Ishikawa (cell line): Measurements from ENCODE around the gene GLIS2.

Source experiments
- CEBPB ChIP-seq: IDR thresholded peaks from 2 replicates; pipeline ENCODE4 v1.6.1; 2012
- CREB1 ChIP-seq: IDR thresholded peaks from 2 replicates; pipeline ENCODE4 v1.6.1; 2012; ENCODE audit warnings: low read depth
- EGR1 ChIP-seq: IDR thresholded peaks from 2 replicates; pipeline ENCODE4 v1.6.1; 2012
- EP300 ChIP-seq: IDR thresholded peaks from 2 replicates; pipeline ENCODE4 v1.6.1; 2012; ENCODE audit warnings: borderline replicate concordance
- FOXM1 ChIP-seq: IDR thresholded peaks from 2 replicates; pipeline ENCODE4 v1.6.1; 2012; ENCODE audit warnings: low read depth, borderline replicate concordance
- MAX ChIP-seq: IDR thresholded peaks from 2 replicates; pipeline ENCODE4 v1.6.1; 2012
- NFIC ChIP-seq: IDR thresholded peaks from 2 replicates; pipeline ENCODE4 v1.6.1; 2012
- RAD21 ChIP-seq: IDR thresholded peaks from 2 replicates; pipeline ENCODE4 v1.6.1; 2012; ENCODE audit warnings: low read depth
- TAF1 ChIP-seq: IDR thresholded peaks from 2 replicates; pipeline ENCODE4 v1.6.1; 2012; ENCODE audit warnings: low read depth, mild to moderate bottlenecking
- TCF12 ChIP-seq: IDR thresholded peaks from 2 replicates; pipeline ENCODE4 v1.6.1; 2012; ENCODE audit warnings: low read depth
- TEAD4 ChIP-seq: IDR thresholded peaks from 2 replicates; pipeline ENCODE4 v1.6.1; 2012
- YY1 ChIP-seq: IDR thresholded peaks from 2 replicates; pipeline ENCODE4 v1.6.1; 2012; ENCODE audit warnings: low read depth
- ZBTB7A ChIP-seq: IDR thresholded peaks from 2 replicates; pipeline ENCODE4 v1.6.1; 2012; ENCODE audit warnings: low read depth
- TF ChIP-seq, protein P1 (sequence below): IDR thresholded peaks from 2 replicates; pipeline ENCODE4 v1.6.1; 2012; ENCODE audit warnings: low read depth, mild to moderate bottlenecking
- TF ChIP-seq, protein P2 (sequence below): IDR thresholded peaks from 2 replicates; pipeline ENCODE4 v1.6.1; 2012

Gene GLIS2

DNA sequence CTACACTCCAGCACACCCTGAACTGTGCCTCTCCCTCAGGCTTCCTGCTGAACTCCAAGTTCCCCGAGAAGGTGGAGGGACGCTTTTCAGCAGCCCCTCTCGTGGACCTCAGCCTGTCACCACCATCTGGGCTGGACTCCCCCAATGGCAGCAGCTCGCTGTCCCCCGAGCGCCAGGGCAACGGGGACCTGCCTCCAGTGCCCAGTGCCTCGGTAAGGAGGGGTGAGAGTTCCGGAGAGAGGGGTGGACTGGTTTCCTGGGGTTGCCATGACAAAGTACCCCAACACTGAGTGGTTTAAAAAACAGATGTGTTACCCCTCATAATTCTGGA lies 17.4 kb downstream of the GLIS2 start:
- TF ChIP-seq NFIC: no peak
- no peak for TF ChIP-seq EGR1
- TF ChIP-seq CREB1: no peak
- TF ChIP-seq TAF1: no peak
- TF ChIP-seq FOXM1: no peak
- no peak for TF ChIP-seq TCF12
- TF ChIP-seq TEAD4: no peak
- no peak for TF ChIP-seq EP300
- TF ChIP-seq MAX: no peak
- TF ChIP-seq, protein P1, sequence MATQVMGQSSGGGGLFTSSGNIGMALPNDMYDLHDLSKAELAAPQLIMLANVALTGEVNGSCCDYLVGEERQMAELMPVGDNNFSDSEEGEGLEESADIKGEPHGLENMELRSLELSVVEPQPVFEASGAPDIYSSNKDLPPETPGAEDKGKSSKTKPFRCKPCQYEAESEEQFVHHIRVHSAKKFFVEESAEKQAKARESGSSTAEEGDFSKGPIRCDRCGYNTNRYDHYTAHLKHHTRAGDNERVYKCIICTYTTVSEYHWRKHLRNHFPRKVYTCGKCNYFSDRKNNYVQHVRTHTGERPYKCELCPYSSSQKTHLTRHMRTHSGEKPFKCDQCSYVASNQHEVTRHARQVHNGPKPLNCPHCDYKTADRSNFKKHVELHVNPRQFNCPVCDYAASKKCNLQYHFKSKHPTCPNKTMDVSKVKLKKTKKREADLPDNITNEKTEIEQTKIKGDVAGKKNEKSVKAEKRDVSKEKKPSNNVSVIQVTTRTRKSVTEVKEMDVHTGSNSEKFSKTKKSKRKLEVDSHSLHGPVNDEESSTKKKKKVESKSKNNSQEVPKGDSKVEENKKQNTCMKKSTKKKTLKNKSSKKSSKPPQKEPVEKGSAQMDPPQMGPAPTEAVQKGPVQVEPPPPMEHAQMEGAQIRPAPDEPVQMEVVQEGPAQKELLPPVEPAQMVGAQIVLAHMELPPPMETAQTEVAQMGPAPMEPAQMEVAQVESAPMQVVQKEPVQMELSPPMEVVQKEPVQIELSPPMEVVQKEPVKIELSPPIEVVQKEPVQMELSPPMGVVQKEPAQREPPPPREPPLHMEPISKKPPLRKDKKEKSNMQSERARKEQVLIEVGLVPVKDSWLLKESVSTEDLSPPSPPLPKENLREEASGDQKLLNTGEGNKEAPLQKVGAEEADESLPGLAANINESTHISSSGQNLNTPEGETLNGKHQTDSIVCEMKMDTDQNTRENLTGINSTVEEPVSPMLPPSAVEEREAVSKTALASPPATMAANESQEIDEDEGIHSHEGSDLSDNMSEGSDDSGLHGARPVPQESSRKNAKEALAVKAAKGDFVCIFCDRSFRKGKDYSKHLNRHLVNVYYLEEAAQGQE: no peak
- TF ChIP-seq, protein P2, sequence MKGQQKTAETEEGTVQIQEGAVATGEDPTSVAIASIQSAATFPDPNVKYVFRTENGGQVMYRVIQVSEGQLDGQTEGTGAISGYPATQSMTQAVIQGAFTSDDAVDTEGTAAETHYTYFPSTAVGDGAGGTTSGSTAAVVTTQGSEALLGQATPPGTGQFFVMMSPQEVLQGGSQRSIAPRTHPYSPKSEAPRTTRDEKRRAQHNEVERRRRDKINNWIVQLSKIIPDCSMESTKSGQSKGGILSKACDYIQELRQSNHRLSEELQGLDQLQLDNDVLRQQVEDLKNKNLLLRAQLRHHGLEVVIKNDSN: no peak
- no peak for TF ChIP-seq YY1
- no peak for TF ChIP-seq ZBTB7A
- no peak for TF ChIP-seq CEBPB

- TF ChIP-seq YY1: no peak
- TF ChIP-seq ZBTB7A: no peak
These were observed 19.0 kb downstream of the GLIS2 start for GRCh38 chr16:4334724-4335495.

- no peak for TF ChIP-seq ZBTB7A
- TF ChIP-seq TCF12: no peak
- TF ChIP-seq YY1: no peak
- TF ChIP-seq NFIC: no peak
- no peak for TF ChIP-seq TAF1
- no peak for TF ChIP-seq CREB1
- no peak for TF ChIP-seq TEAD4
- TF ChIP-seq, protein P2: no peak
- no peak for TF ChIP-seq EGR1
- no peak for TF ChIP-seq RAD21
- no peak for TF ChIP-seq MAX
These were observed 21.1 kb downstream of the GLIS2 start for GRCh38 chr16:4336701-4337539.

GRCh38 chr16:4337540-4338088 lies 21.7 kb downstream of the GLIS2 start:
- TF ChIP-seq EGR1 (no peak), YY1 (no peak), TEAD4 (no peak), CREB1 (no peak), MAX (no peak), CEBPB (no peak), ZBTB7A (no peak), EP300 (no peak), TCF12 (no peak), FOXM1 (no peak)
- TF ChIP-seq, protein P1: no peak

- no peak for TF ChIP-seq FOXM1
- TF ChIP-seq TAF1: no peak
- TF ChIP-seq, protein P2: no peak
- TF ChIP-seq MAX: no peak
- TF ChIP-seq EP300: no peak
- no peak for TF ChIP-seq EGR1
- TF ChIP-seq NFIC: no peak
- TF ChIP-seq CEBPB: no peak
- no peak for TF ChIP-seq TEAD4
- TF ChIP-seq CREB1: no peak
- no peak for TF ChIP-seq TCF12
- TF ChIP-seq, protein P1: no peak
- no peak; the same call in 1 of the 2 replicates for TF ChIP-seq RAD21
- TF ChIP-seq YY1: no peak
- TF ChIP-seq ZBTB7A: no peak
These were observed 22.3 kb downstream of the GLIS2 start for GRCh38 chr16:4338125-4338582.
